ENCODE results near the gene FOXF2.
A peak's percentile ranks its signal among the peaks of the same experiment; 100 is the strongest.

Gene FOXF2

GRCh38 chr6:1390946-1391799 is 1.8 kb downstream of the FOXF2 start:
- peaks cover 92% of the 10 kb centered on the region for H3K27me3 ChIP-seq (ENCODE audit: insufficient read depth, insufficient read length)

GRCh38 chr6:1391800-1392309 is 2.5 kb downstream of the FOXF2 start:
- peaks cover 92% of the 10 kb centered on the region for H3K27me3 ChIP-seq (ENCODE audit: insufficient read depth, insufficient read length)
- H3K4me3 ChIP-seq (ENCODE audit: insufficient read length, low read depth): no peak overlapping the region
- H3K4me1 ChIP-seq (ENCODE audit: insufficient read depth, insufficient read length): peaks cover 1% of the 10 kb centered on the region
- no peak for DNase-seq (ENCODE audit: low read depth, low spot score)
- no peak for TF ChIP-seq ZNF274 (IDR thresholded peaks at IDR 0.05; ENCODE audit: low read depth, low read length)
- TF ChIP-seq SUZ12 (IDR thresholded peaks at IDR 0.05; ENCODE audit: extremely low read depth, insufficient read depth, insufficient read length): no peak
- no peak for TF ChIP-seq YY1 (IDR thresholded peaks at IDR 0.05; ENCODE audit: insufficient read depth, insufficient read length)
- no peak overlapping the region for H3K9ac ChIP-seq (ENCODE audit: insufficient read length, low read depth)
- no peaks in the 10 kb centered on the region for H3K9me3 ChIP-seq (ENCODE audit: insufficient read depth, low read length)
- H3K36me3 ChIP-seq (ENCODE audit: insufficient read depth, insufficient read length, low read length): no peaks in the 10 kb centered on the region

More at GRCh38 chr6:1390946-1391799, 1.8 kb downstream of the FOXF2 start:
- TF ChIP-seq SUZ12 (IDR thresholded peaks at IDR 0.05; ENCODE audit: extremely low read depth, insufficient read depth, insufficient read length): peak; percentile 79
- TF ChIP-seq YY1 (IDR thresholded peaks at IDR 0.05; ENCODE audit: insufficient read depth, insufficient read length): no peak
- no peak for TF ChIP-seq ZNF274 (IDR thresholded peaks at IDR 0.05; ENCODE audit: low read depth, low read length)
- Histone ChIP-seq H3K4me3 (ENCODE audit: insufficient read length, low read depth) (peak overlapping the region; percentile 17), H3K36me3 (ENCODE audit: insufficient read depth, insufficient read length, low read length) (no peaks in the 10 kb centered on the region), H3K9me3 (ENCODE audit: insufficient read depth, low read length) (no peaks in the 10 kb centered on the region), H3K4me1 (ENCODE audit: insufficient read depth, insufficient read length) (peaks cover 1% of the 10 kb centered on the region), H3K9ac (ENCODE audit: insufficient read length, low read depth) (no peak overlapping the region)
- no peak for DNase-seq (ENCODE audit: low read depth, low spot score)

- Histone ChIP-seq H3K27me3 (ENCODE audit: insufficient read depth, insufficient read length) (peaks cover 92% of the 10 kb centered on the region), H3K9me3 (ENCODE audit: insufficient read depth, low read length) (no peaks in the 10 kb centered on the region), H3K9ac (ENCODE audit: insufficient read length, low read depth) (peak overlapping the region; percentile 21), H3K4me3 (ENCODE audit: insufficient read length, low read depth) (peak overlapping the region; percentile 24), H3K36me3 (ENCODE audit: insufficient read depth, insufficient read length, low read length) (no peaks in the 10 kb centered on the region), H3K4me1 (ENCODE audit: insufficient read depth, insufficient read length) (no peaks in the 10 kb centered on the region)
- DNase-seq (ENCODE audit: low read depth, low spot score): no peak
- TF ChIP-seq SUZ12 (IDR thresholded peaks at IDR 0.05; ENCODE audit: extremely low read depth, insufficient read depth, insufficient read length) (peak; percentile 51), ZNF274 (IDR thresholded peaks at IDR 0.05; ENCODE audit: low read depth, low read length) (no peak)
Observed at GRCh38 chr6:1392813-1393640, 3.7 kb downstream of the FOXF2 start.

GRCh38 chr6:1393641-1394283 is 4.4 kb downstream of the FOXF2 start:
- Histone ChIP-seq H3K9ac (ENCODE audit: insufficient read length, low read depth) (no peak overlapping the region), H3K27me3 (ENCODE audit: insufficient read depth, insufficient read length) (peaks cover 92% of the 10 kb centered on the region), H3K36me3 (ENCODE audit: insufficient read depth, insufficient read length, low read length) (no peaks in the 10 kb centered on the region), H3K4me1 (ENCODE audit: insufficient read depth, insufficient read length) (no peaks in the 10 kb centered on the region), H3K9me3 (ENCODE audit: insufficient read depth, low read length) (no peaks in the 10 kb centered on the region), H3K4me3 (ENCODE audit: insufficient read length, low read depth) (peak overlapping the region; percentile 24)
- DNase-seq (ENCODE audit: low read depth, low spot score): no peak
- peak; percentile 86 for TF ChIP-seq SUZ12 (IDR thresholded peaks at IDR 0.05; ENCODE audit: extremely low read depth, insufficient read depth, insufficient read length)
- TF ChIP-seq YY1 (IDR thresholded peaks at IDR 0.05; ENCODE audit: insufficient read depth, insufficient read length): no peak

GRCh38 chr6:1394514-1395463 is 5.4 kb downstream of the FOXF2 start:
- Histone ChIP-seq H3K27me3 (ENCODE audit: insufficient read depth, insufficient read length) (peaks cover 98% of the 10 kb centered on the region), H3K9ac (ENCODE audit: insufficient read length, low read depth) (no peak overlapping the region)
- TF ChIP-seq ZNF274 (IDR thresholded peaks at IDR 0.05; ENCODE audit: low read depth, low read length): no peak
- no peak for TF ChIP-seq YY1 (IDR thresholded peaks at IDR 0.05; ENCODE audit: insufficient read depth, insufficient read length)
- TF ChIP-seq SUZ12 (IDR thresholded peaks at IDR 0.05; ENCODE audit: extremely low read depth, insufficient read depth, insufficient read length): no peak

GRCh38 chr6:1395506-1395905 is 6.1 kb downstream of the FOXF2 start:
- no peaks in the 10 kb centered on the region for H3K9me3 ChIP-seq (ENCODE audit: insufficient read depth, low read length)
- H3K4me3 ChIP-seq (ENCODE audit: insufficient read length, low read depth): no peak overlapping the region
- no peak for DNase-seq (ENCODE audit: low read depth, low spot score)
- H3K36me3 ChIP-seq (ENCODE audit: insufficient read depth, insufficient read length, low read length): no peaks in the 10 kb centered on the region
- TF ChIP-seq SUZ12 (IDR thresholded peaks at IDR 0.05; ENCODE audit: extremely low read depth, insufficient read depth, insufficient read length) (no peak), ZNF274 (IDR thresholded peaks at IDR 0.05; ENCODE audit: low read depth, low read length) (no peak), YY1 (IDR thresholded peaks at IDR 0.05; ENCODE audit: insufficient read depth, insufficient read length) (no peak)
- H3K4me1 ChIP-seq (ENCODE audit: insufficient read depth, insufficient read length): no peaks in the 10 kb centered on the region
- peaks cover 95% of the 10 kb centered on the region for H3K27me3 ChIP-seq (ENCODE audit: insufficient read depth, insufficient read length)
- H3K9ac ChIP-seq (ENCODE audit: insufficient read length, low read depth): no peak overlapping the region

More at GRCh38 chr6:1394514-1395463, 5.4 kb downstream of the FOXF2 start:
- H3K4me3 ChIP-seq (ENCODE audit: insufficient read length, low read depth): no peak overlapping the region
- no peaks in the 10 kb centered on the region for H3K36me3 ChIP-seq (ENCODE audit: insufficient read depth, insufficient read length, low read length)
- H3K4me1 ChIP-seq (ENCODE audit: insufficient read depth, insufficient read length): no peaks in the 10 kb centered on the region
- DNase-seq (ENCODE audit: low read depth, low spot score): no peak
- no peaks in the 10 kb centered on the region for H3K9me3 ChIP-seq (ENCODE audit: insufficient read depth, low read length)

Measured in NT2/D1 (cell line).